Heart left ventricle (tissue), 16 donors: ENCODE data around the gene NDRG4. TPM values are rescaled to one million over a fixed set of nuclear protein-coding genes. Genes with fewer than 3 reads are reported as not detected.

ENCODE experiments used
- ATAC-seq, 4 donors: fragments of 200-7000 bp; cut with Tn5 transposase; one replicate each; pipeline ENCODE4 v1.9.1; 2020 to 2022; ENCODE audit warnings: moderate library complexity in 4 of 4, mild to moderate bottlenecking in 3 of 4, moderate number of reproducible peaks in 1 of 4
- DNase-seq, 5 donors: peaks; one replicate each; pipeline ENCODE4 v3.0.0-alpha.2; 2020
- H3K27ac ChIP-seq, 12 donors: fragments of 200-600 bp; sonication (generic) in 4 of 12; one replicate each; pipeline versions ENCODE4 v1.5.0 to v1.8.0; 2016 to 2022; ENCODE audit warnings: mild to moderate bottlenecking in 2 of 12
- H3K27me3 ChIP-seq, 9 donors: fragments of 200-600 bp; sonication (generic) in 2 of 9; one replicate each; pipeline versions ENCODE4 v1.5.1 to v1.8.0; 2016 to 2022; ENCODE audit warnings: mild to moderate bottlenecking in 3 of 9
- H3K36me3 ChIP-seq, 9 donors: fragments of 200-600 bp; sonication (generic) in 2 of 9; one replicate each; pipeline versions ENCODE4 v1.5.0 to v1.8.0; 2018 to 2022; ENCODE audit warnings: mild to moderate bottlenecking in 2 of 9
- H3K4me1 ChIP-seq, 12 donors: fragments of 200-600 bp; sonication (generic) in 4 of 12; one replicate each; pipeline versions ENCODE4 v1.5.0 to v1.8.0; 2016 to 2022; ENCODE audit warnings: mild to moderate bottlenecking in 3 of 12
- H3K4me3 ChIP-seq, 12 donors: fragments of 200-600 bp; sonication (generic) in 4 of 12; one replicate each; pipeline versions ENCODE4 v1.5.0 to v1.8.0; 2017 to 2022; ENCODE audit warnings: mild to moderate bottlenecking in 9 of 12, moderate library complexity in 4 of 12
- H3K9me3 ChIP-seq, 12 donors: fragments of 200-600 bp; sonication (generic) in 4 of 12; one replicate each; pipeline versions ENCODE4 v1.5.0 to v1.8.0; 2016 to 2022; ENCODE audit warnings: mild to moderate bottlenecking in 1 of 12
- POLR2A ChIP-seq, 2 donors: fragments of 450-650 bp; IDR thresholded peaks; one replicate each; pipeline ENCODE4 v1.6.1; 2017; ENCODE audit warnings: antibody characterized with exemption in 2 of 2, mild to moderate bottlenecking in 2 of 2, moderate library complexity in 2 of 2
- WGBS, 4 donors: extraction: QIAGEN DNeasy Blood & Tissue Kit in 2 of 4; methylation state at CpG; one replicate each; pipeline versions ENCODE4 v1.1.5 to v1.1.7; 2013 to 2018; 5-methylcytosine and 5-hydroxymethylcytosine counted together
- intact Hi-C, 10 donors: fragments of 100-400 bp; cut with DNase I; formaldehyde crosslinking; loops; one replicate each; pipeline versions ENCODE4 v1.11.1 to v1.14.2; 2022
- polyA plus RNA-seq, 2 donors: library from polyadenylated mRNA; stranded (reverse); fragments of 200-250 nt; gene quantifications; one replicate each; pipeline ENCODE4 v1.2.3, GENCODE V29; 2013
- total RNA-seq, 9 donors: library from RNA; depleted of rRNA in 2 of 9; stranded (reverse); fragments of >200 nt in 2 of 9; fragmentation: NEBNext Ultra II Directional in 3 of 9; extraction: Animal tissue kit (Norgen Biotek cat#: 25700) in 3 of 9; gene quantifications; one replicate each; pipeline versions ENCODE4 v1.1.0 to v1.2.4, GENCODE V29; 2016 to 2023
- TF ChIP-seq, protein P1 (sequence below), 12 donors: fragments of 200-600 bp; sonication (generic) in 4 of 12; IDR thresholded peaks; one replicate each; pipeline versions ENCODE4 v1.5.0 to v1.8.0; 2018 to 2022; ENCODE audit warnings: antibody characterized with exemption in 12 of 12, mild to moderate bottlenecking in 5 of 12
- donor health status: ischemic (EF 13 %, LVEDD 7.1; RV severe dilation, severe dysfunction).
- donor health status: healthy with polysubstance abuse.
- donor health status: DM: no; HTN: yes; CAD: no.
- donor health status: DM: no; HTN: no; CAD: no.
- donor health status: ischemic (EF 25% LVEDD 6.9; RV normal size, moderate dysfunction).
- donor health status: ischemic (EF 25% LVEDD 5.7; RV mildly dilated, moderate dysfunction).
- donor health status: healthy.
- donor health status: DM: yes; HTN: yes; CAD: no.
- donor health status: ischemic (EF 35%, LVEDD 5.7; RV mildly dilated, moderate dysfunction).
- donor health status: nonischemic (EF 11% LVEDD 7.7; RV severe dilation, severe dysfunction).
- donor health status: DM: yes; HTN: yes; CAD: no.
- donor health status: PGD.
- donor health status: ischemic (EF 29% LVEDD 5.4; RV normal size, mild dysfunction).
- donor health status: nonischemic (EF 23%, LVEDD 6.1; RV moderate dilation, normal function).

Gene NDRG4
- total and polyA plus RNA-seq, 11 donors = 294 to 1,429 (median 742) TPM

DNA sequence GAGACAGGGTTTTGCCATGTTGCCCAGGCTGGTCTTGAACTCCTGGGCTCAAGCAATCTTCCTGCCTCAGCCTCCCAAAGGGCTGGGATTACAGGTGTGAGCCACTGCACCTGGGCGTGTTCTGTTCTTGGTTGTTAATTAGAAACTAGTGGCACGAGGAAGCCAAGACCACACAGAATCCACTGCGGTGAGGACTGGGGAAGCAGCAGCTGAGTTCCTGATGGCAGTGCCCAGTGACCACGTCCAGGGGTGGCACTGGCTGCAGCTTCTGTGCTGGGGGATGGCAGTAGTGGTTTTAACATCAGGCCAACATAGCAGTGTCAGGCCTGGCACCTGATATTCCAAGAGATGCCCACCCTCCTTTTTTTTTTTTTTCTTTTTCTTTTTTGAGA, 39.7 kb upstream of the NDRG4 start:
- no peaks in the 10 kb centered on the region for H3K9me3 ChIP-seq
- H3K27ac ChIP-seq = peak overlapping the region in 8 of 12 donors; percentile 22 to 99 (median 86)
- H3K27me3 ChIP-seq = peaks cover 0 to 37% (median 0%) of the 10 kb centered on the region in 9 donors
- H3K4me3 ChIP-seq = no peak overlapping the region
- no peak for DNase-seq
- TF ChIP-seq, protein P1, sequence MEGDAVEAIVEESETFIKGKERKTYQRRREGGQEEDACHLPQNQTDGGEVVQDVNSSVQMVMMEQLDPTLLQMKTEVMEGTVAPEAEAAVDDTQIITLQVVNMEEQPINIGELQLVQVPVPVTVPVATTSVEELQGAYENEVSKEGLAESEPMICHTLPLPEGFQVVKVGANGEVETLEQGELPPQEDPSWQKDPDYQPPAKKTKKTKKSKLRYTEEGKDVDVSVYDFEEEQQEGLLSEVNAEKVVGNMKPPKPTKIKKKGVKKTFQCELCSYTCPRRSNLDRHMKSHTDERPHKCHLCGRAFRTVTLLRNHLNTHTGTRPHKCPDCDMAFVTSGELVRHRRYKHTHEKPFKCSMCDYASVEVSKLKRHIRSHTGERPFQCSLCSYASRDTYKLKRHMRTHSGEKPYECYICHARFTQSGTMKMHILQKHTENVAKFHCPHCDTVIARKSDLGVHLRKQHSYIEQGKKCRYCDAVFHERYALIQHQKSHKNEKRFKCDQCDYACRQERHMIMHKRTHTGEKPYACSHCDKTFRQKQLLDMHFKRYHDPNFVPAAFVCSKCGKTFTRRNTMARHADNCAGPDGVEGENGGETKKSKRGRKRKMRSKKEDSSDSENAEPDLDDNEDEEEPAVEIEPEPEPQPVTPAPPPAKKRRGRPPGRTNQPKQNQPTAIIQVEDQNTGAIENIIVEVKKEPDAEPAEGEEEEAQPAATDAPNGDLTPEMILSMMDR (IDR thresholded peaks at IDR 0.05) = no peak
- no peak for TF ChIP-seq POLR2A (IDR thresholded peaks at IDR 0.05)
- H3K36me3 ChIP-seq = no peaks in the 10 kb centered on the region
- H3K4me1 ChIP-seq = peaks cover 0 to 37% (median 12%) of the 10 kb centered on the region in 12 donors
- ATAC-seq = no peak
- WGBS, 4 donors = 79 to 88% (median 85%) methylated on average over 4 of the region's 4 CpGs
- intact Hi-C loops = loop anchor here in 2 of 10 donors (5.0 kb wide), 2 partner anchors 33 to 43 kb away; no protein-coding TSS in a partner anchor

DNA sequence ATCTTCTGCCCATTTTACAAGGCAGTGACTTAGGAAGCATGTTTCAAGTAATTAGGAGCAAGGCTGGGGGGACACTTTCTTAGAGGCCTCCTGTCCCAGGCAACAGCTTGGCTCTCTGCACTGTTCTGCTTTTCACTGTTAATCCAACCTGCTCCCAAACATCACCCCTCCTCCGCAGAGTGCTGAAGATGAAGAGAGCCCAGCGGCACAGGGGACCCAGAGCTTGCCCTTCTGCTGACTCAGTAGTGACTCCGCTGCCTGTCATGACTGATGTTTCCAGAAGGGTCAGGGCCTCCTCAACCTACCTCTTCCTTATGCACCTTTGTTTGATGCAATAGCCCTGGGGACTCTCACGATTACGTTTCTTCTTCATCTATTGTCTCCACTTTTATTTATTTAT, 38.9 kb upstream of the NDRG4 start:
- no peaks in the 10 kb centered on the region for H3K36me3 ChIP-seq
- H3K9me3 ChIP-seq = no peaks in the 10 kb centered on the region
- DNase-seq (no peak), ATAC-seq (no peak)
- peaks cover 0 to 36% (median 10%) of the 10 kb centered on the region in 12 donors for H3K4me1 ChIP-seq
- TF ChIP-seq POLR2A (IDR thresholded peaks at IDR 0.05) = no peak
- TF ChIP-seq, protein P1 (IDR thresholded peaks at IDR 0.05) = no peak
- intact Hi-C loops = loop anchor here in 2 of 10 donors (5.0 kb wide), 2 partner anchors 34 to 44 kb away; no protein-coding TSS in a partner anchor
- peaks cover 0 to 45% (median 0%) of the 10 kb centered on the region in 9 donors for H3K27me3 ChIP-seq
- peak overlapping the region in 11 of 12 donors; percentile 33 to 99 (median 92) for H3K27ac ChIP-seq
- no peak overlapping the region for H3K4me3 ChIP-seq
- 69 to 81% (median 77%) methylated on average over 5 of the region's 5 CpGs for whole genome bisulfite sequencing, 4 donors

DNA sequence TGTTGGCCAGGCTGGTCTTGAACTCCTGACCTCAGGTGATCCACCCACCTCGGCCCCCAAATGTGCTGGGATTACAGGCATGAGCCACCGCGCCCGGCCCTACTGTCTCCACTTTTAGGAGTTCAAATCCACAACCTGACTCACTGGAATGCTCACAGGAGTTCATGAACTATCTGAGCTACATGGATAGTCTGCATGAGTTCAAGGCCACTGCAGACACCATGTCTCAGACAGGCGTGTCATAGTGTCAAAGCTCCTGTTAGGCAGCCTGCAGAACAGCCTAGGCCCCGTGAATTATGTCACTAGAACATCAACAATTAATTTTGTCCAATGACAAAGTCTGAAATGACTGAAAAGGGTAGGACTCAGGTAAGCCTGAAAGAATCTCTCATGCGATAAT, 38.3 kb upstream of the NDRG4 start:
- Histone ChIP-seq H3K27ac (peak overlapping the region in 10 of 12 donors; percentile 76 to 99 (median 93)), H3K9me3 (no peaks in the 10 kb centered on the region), H3K4me3 (no peak overlapping the region), H3K4me1 (peaks cover 0 to 42% (median 10%) of the 10 kb centered on the region in 12 donors), H3K27me3 (peaks cover 0 to 51% (median 0%) of the 10 kb centered on the region in 9 donors), H3K36me3 (no peaks in the 10 kb centered on the region)
- 84 to 91% (median 87%) methylated on average over 5 to 7 of the region's 7 CpGs for WGBS, 4 donors
- intact Hi-C loops = loop anchor here in 5 of 10 donors (2.0 to 5.0 kb wide), 4 partner anchors 34 to 45 kb away; no protein-coding TSS in a partner anchor
- no peak for DNase-seq
- no peak for ATAC-seq
- TF ChIP-seq, protein P1 (IDR thresholded peaks at IDR 0.05) = no peak
- TF ChIP-seq POLR2A (IDR thresholded peaks at IDR 0.05) = no peak

DNA sequence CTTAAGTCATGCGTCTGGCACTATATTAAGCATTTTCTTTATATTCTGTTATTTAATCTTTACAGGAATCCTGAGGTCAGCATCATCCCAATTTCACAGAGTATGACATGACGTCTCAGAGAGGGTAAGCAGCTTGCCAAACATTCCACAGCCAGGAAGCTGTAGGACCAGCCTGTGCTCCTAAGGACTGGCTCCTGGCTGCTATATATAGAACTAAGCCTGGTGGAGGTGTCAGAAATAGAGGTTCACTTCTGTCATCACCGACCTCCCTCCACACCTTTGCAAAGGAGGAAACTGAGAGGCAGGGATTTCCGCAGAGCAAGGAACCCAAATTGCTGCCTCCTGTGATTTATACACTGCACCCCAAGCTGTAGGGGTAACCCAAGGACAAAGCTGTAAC, 37.9 kb upstream of the NDRG4 start:
- peak in 2 of 5 donors; percentile 50 to 67 for DNase-seq
- Histone ChIP-seq H3K27ac (peak overlapping the region; percentile 69 to 99 (median 92)), H3K27me3 (peaks cover 0 to 52% (median 0%) of the 10 kb centered on the region in 9 donors), H3K9me3 (no peaks in the 10 kb centered on the region), H3K4me1 (peaks cover 0 to 45% (median 10%) of the 10 kb centered on the region in 12 donors), H3K36me3 (no peaks in the 10 kb centered on the region), H3K4me3 (peak overlapping the region in 5 of 12 donors; percentile 75 to 89 (median 86))
- intact Hi-C loops = loop anchor here in 5 of 10 donors (2.0 to 5.0 kb wide), 4 partner anchors 35 to 45 kb away; no protein-coding TSS in a partner anchor
- WGBS, 4 donors = 48 to 68% (median 51%) methylated on average over 4 of the region's 4 CpGs
- ATAC-seq = peak; percentile 64 to 76 (median 68)
- TF ChIP-seq, protein P1 (IDR thresholded peaks at IDR 0.05) = no peak
- peak in 1 of 2 donors; percentile 39 for TF ChIP-seq POLR2A (IDR thresholded peaks at IDR 0.05)
